Retinal pigment epithelial cell (primary cell): ENCODE data around the gene DIAPH3.

ENCODE experiments used
- DNase-seq: peaks from one replicate; pipeline ENCODE4 v3.0.0-alpha.2; 2010; ENCODE audit warnings: low read depth
- H3K4me3 ChIP-seq: 2 replicates; pipeline ENCODE4 v1.5.1; 2011; ENCODE audit warnings: mild to moderate bottlenecking, low read length, control low read depth, moderate library complexity
- TF ChIP-seq, protein P1 (sequence below): conservative IDR thresholded peaks from 2 replicates; pipeline ENCODE4 v1.5.1; 2011; ENCODE audit warnings: low read depth, low read length, control low read depth, inconsistent platforms

DIAPH3 gene

DNA sequence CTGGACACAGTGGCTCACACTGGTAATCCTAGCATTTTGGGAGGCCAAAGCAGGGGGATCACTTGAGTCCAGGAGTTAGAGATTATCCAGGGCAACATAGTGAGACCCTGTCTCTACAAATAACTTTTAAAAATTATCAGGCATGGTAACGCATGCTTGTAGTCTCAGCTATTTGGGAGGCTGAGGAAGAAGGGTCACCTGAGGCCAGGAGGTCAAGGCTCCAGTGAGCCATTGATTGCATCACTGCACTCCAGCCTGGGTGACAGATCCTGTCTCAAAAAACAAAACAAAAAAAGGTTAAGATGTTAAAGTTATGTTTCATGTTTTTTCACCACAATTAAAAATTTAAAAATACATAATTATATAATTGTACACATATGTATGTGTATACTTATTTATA, 19.2 kb upstream of the DIAPH3 start:
- DNase-seq = no peak
- TF ChIP-seq, protein P1, sequence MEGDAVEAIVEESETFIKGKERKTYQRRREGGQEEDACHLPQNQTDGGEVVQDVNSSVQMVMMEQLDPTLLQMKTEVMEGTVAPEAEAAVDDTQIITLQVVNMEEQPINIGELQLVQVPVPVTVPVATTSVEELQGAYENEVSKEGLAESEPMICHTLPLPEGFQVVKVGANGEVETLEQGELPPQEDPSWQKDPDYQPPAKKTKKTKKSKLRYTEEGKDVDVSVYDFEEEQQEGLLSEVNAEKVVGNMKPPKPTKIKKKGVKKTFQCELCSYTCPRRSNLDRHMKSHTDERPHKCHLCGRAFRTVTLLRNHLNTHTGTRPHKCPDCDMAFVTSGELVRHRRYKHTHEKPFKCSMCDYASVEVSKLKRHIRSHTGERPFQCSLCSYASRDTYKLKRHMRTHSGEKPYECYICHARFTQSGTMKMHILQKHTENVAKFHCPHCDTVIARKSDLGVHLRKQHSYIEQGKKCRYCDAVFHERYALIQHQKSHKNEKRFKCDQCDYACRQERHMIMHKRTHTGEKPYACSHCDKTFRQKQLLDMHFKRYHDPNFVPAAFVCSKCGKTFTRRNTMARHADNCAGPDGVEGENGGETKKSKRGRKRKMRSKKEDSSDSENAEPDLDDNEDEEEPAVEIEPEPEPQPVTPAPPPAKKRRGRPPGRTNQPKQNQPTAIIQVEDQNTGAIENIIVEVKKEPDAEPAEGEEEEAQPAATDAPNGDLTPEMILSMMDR = no peak
- H3K4me3 ChIP-seq = no peak overlapping the region

DNA sequence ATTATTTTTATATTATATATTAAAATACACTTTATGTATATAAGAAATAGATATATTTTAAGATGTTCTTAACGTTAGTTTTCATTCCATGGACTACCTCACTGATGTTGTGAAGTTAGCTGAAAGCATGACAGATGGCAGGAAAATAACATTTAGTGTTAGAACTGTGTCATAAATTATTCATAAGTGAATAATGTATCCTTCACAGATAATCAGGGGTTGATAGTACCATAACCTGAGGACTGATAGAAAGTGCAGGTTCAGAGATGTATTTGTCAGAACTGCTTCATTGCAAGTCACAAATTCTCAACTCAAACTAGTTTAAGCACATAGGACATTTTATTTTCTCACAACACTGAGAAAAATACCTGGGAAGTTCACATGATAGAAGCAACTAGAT, 14.6 kb upstream of the DIAPH3 start:
- H3K4me3 ChIP-seq = no peak overlapping the region
- TF ChIP-seq, protein P1 = no peak
- no peak for DNase-seq

DNA sequence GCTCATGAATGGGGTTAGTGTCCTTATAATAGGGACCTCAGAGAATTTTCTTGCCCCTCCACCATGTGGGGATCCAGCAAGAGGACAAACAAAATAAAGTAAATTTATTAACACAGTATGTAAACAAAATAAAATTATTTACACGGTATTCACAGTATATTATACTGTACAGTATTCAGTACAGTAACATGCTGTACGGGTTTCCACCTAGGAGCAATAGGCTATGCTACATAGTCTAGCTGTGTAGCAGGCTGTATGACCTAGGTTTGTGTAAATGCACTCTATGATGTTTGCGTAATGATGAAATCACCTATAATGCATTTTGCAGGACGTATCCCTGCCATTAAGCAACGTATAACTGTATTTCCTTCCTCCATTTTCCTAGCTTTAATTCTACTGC, 11.8 kb upstream of the DIAPH3 start:
- TF ChIP-seq, protein P1 = no peak
- no peak for DNase-seq
- no peak overlapping the region for H3K4me3 ChIP-seq

DNA sequence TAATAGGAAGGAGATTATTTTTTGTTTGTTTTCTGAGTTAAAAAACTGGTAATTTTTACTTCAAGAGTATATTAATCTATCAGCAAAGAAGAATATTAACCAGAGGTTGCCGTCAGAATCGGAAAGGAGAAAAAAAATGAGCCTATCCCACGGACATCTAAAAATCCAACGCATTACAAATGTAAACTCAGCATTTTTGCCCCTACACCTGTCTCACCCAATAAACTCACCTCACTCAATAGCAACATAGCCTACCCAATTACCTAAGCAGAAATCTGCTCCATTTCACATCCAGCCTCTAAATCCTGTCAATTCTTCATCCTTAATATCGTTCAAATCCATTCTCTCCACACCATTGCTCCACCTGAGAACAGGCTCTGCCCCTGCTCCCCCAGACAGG, 10.4 kb upstream of the DIAPH3 start:
- no peak overlapping the region for H3K4me3 ChIP-seq
- TF ChIP-seq, protein P1 = no peak
- DNase-seq = no peak

DNA sequence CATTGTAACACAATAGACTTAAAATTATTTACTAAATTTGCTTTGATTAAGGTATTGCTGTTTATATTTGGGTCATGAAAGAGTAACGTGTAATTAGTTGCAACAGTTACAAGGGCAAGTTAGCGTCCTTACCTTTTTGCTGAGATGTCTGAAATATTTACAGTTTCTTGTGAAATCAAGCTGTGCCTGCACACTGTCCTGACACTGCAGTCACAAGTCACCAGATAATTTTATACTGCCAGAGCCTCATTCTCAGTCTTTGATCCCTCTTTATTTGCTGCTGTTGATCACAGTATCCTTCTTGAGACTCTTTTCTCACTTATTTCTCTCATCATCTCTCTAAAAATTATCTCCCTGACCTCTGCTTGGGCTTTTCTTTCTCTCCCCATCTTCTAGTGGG, 8.4 kb upstream of the DIAPH3 start:
- TF ChIP-seq, protein P1 = no peak
- no peak overlapping the region for H3K4me3 ChIP-seq
- no peak for DNase-seq

DNA sequence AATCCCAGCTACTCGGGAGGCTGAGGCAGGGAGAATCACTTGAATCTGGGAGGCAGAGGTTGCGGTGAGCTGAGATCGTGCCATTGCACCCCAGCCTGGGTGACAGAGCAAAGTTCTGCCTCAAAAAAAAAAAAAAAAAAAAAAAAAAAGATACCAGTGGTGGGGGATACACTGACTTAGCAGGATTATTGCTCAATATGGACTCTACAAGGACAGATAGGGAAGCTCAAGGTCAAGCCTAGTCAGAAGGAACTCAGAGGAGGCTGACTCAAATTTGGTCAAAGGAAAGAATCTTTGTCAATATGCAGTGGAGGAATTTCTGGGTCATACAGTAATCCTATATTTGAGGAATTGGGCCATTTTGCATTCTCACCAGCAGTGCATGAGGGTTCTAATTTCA, 6.7 kb upstream of the DIAPH3 start:
- no peak overlapping the region for H3K4me3 ChIP-seq
- no peak for DNase-seq
- TF ChIP-seq, protein P1 = no peak

DNA sequence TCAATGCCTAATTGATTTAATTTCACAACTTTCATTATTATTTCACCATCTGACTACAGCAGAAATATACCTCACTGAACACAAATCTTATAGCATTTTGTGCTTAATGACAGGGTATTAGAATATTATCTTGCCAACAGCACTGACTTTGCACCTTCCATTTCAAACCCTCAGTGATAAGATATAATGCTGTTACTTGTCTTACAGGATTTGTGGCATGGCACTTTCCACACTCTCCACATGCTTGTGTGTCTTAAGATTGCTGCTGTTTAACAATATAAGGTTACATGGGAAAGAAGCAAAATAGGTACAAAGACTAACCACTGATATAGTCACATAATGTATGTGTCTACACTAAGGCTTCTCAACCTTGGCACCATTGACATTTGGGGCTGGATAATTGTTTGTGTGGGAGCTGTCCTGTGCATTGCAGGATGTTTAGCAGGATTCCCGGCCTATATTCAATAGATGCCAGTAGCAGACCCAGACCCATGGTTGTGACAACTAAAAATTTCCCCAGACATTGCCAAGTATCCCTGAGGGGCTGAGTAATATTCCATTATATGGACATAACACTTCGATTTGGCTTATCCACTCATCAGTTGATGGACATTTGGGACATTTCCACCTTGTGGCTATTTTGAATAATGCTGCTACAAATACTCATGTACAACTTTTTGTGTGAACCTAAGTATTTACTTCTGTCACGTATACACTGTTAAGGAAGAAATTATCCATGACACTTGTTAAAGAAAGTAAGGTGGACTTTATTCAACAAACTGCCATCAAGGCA, 5.7 kb upstream of the DIAPH3 start:
- H3K4me3 ChIP-seq = no peak overlapping the region
- DNase-seq = no peak
- TF ChIP-seq, protein P1 = no peak
